HG03025 (cell line): ENCODE measurements around the gene MTIF3.
"Not testable (repeated sequence)": the region's sequence is repeated elsewhere in the genome, so short reads cannot be mapped to it uniquely, and the experiment has no call there.

Experiments used
- ATAC-seq: cut with Tn5 transposase; IDR thresholded peaks from one replicate; pipeline ENCODE4 v1.9.1; 2021; ENCODE audit warnings: mild to moderate bottlenecking, moderate library complexity; ENCODE audit not compliant: unreplicated experiment, low FRiP score

The MTIF3 gene

DNA sequence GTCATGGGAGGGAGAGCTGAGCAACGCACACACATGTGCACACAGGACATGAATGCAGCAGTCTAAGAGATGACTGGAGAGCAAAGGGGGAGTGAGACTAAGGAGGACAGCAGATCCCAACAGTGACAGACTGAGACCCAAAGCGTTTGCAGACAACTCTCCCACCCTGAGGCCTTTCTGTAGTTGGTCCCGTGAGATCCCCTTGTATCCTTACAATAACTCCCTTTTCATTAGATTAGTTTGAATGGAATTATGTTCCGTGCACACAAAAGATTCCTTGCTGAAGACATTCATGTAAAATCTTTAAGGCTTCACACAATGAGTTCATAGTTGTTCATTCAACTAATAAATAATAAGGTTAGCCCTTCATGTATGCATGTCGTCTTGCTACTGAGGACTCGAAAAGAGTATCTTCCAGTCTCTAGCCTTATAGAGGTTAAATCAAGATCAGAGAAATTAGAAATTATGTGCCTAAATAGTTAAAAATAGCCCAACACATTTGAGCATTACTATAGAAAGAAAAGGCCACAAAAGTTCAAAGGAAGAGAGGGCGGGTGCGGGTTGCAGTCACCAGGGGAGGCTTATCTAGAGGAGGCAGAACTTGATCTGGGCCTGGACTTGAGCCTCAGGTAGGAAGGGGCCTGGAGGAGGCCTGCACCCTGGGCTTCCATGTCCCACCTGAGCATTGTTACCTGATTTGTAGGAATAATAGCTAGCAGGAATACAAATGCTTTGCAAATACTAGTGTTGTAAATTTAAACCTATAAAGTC is 29.1 kb downstream of the MTIF3 start:
- no peak for ATAC-seq

- ATAC-seq, result no peak
These were observed 31.0 kb downstream of the MTIF3 start for GRCh38 chr13:27419328-27419727.

GRCh38 chr13:27415116-27415515 is 35.2 kb downstream of the MTIF3 start:
- ATAC-seq, result no peak

GRCh38 chr13:27411341-27411740 is 39.0 kb downstream of the MTIF3 start:
- no peak for ATAC-seq

DNA sequence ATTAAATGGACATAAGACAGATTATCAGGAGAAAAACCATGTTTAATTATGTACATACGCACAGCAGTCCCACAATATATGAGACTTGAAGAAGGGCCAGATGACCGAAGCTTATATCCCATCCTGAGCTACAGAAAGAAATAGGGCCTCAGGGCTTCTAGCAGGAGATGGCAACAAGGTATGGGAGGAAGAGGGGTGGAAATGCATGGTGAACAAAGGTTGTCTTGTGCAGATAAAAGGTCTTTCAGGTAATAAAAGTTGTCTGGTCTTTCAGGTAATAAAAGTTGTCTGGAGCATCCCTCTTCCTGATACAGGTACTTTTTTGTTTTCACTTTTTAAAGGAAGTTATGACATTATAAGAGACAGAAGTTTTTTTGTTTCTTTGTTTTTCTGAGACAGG is 41.4 kb downstream of the MTIF3 start:
- no peak for ATAC-seq

GRCh38 chr13:27408074-27408473 is 42.3 kb downstream of the MTIF3 start:
- no peak for ATAC-seq

- ATAC-seq, result no peak
These were observed 44.0 kb downstream of the MTIF3 start for GRCh38 chr13:27406178-27406939.

DNA sequence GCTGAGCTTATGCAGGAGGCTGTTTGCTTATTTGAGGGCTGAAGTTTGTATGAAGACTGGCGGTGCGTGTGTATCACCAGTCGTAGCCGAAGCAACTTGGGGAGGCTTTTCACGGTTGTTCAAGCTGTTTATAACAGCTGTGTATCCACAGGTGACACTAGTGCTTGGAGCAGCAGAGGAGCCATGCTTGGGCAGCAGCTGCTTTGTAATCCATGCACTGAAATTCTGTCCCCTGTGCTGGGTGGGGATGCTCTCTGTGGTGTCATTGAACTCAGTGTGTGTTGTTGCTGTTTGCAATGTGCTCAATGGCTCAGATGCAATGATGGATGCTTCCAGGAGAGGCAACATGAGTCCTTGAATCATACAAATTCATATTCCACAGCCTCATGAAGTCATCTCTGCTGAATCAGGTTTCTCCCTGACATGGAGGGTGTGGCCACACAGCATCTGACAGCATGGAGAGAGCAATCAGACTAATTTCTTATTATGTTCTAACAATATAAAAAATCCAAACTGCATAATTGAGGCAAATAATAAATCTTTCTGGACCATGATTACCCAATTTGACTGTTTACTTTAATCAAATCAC is 44.7 kb downstream of the MTIF3 start:
- no peak for ATAC-seq

DNA sequence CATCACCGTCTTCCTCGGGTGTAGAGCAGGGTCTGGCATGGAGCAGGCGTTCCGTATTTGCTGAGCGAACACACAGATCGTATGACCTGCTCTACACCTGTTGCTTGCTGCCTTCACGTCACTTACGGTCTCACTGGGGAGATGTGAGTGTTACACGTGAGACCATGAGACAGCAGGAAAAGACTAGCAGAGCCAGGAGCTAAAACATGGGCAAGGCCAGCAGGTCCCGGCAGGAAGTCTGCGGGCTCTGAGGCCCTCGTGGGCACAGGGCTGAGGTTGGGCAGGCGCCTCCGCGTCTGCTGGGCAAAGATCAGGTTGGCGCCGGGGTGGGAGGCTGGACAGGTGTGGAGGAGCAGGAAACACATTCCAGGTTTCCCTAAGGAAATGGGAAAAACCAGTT is 45.7 kb downstream of the MTIF3 start:
- ATAC-seq, result no peak

DNA sequence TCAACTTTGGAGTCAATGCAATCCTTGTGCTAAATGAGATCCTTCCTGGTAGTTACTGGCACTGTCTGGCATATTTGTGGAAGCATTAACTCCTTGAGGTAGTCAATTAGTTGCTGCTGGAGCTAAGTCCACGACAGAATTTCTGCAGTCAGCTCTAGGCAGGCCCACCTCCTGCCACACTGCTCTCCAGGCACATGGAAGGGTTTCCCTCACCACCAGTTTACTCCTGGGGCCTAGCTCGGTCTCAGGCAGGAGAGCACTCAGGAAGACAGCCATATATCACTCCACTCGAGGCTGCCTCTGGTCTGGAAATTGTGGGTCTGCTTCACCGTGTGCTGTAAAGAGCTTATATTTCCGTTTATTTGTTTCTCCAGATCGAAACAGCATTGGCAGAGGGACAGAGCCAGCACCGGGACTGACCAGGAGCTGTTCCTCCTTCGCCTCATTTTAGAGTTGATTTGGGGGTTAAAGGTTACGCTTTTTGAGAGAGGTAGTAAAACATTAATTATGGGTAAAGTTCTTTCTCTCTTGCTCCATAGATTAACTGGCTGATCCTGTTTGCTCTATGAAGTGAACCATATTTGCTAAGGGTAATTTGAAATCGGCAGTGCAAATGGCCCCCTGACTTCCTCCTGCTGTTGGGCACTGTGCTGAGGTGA is 46.5 kb downstream of the MTIF3 start:
- no peak for ATAC-seq

DNA sequence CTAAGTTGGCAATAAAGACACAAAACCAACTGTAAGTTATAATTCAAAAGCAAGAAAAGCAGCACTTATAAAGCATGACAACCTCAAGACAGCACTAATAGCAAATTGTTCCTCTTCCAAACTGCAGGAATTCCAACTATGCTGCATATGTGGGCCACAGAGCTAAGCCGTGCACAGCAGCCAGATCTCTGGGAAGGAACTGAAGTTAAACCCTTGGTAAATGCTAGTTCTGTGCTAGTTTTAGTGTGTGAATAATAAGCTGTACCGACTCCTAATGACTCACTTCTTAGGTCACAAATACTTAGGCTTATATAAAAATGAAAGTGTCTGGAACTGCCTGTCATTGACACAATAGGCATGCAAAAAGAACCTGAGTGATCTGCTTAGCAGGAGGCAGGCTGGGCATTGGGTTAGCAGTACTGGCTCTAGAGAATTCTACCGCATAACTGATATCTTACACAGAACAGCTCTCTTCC is 47.1 kb downstream of the MTIF3 start:
- ATAC-seq, result no peak

DNA sequence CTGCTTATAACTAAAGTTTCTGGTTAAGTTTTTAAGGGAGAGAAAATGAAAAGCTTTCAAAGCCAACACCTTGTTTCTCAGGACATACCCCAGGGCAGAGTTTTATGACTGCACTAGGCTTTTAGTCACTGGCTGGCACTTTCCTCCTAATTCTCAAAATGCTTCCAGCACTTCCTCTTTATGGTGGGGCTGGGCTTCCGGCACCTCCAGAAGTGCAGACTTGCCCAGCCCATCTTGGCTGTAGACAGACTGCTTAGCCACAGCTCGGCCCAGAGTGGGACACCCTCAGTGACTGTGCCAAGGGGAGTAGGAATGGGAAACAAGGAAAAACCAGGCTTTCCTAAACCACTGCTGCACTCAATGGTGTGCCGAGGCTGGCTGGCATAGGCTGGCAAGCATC is 49.2 kb downstream of the MTIF3 start:
- ATAC-seq, result no peak

DNA sequence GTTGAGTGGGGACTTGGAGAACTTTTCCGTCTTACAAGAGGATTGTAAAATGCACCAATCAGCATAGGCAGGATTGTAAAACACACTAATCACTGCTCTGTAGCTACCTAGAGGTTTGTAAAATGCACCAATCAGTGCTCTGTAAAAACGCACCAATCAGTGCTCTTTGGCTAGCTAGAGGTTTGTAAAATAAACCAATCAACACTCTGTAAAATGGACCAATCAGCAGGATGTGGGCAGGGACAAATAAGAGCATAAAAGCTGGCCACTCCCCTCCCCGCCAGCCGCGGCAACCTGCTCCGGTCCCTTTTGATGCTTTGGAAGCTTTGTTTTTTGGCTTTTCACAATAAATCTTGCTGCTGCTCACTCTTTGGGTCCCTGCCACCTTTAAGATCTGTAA is 50.0 kb downstream of the MTIF3 start:
- ATAC-seq, result not testable (repeated sequence)

GRCh38 chr13:27398360-27398759 is 52.0 kb downstream of the MTIF3 start:
- no peak for ATAC-seq

GRCh38 chr13:27396252-27396846 is 54.0 kb downstream of the MTIF3 start:
- no peak for ATAC-seq

DNA sequence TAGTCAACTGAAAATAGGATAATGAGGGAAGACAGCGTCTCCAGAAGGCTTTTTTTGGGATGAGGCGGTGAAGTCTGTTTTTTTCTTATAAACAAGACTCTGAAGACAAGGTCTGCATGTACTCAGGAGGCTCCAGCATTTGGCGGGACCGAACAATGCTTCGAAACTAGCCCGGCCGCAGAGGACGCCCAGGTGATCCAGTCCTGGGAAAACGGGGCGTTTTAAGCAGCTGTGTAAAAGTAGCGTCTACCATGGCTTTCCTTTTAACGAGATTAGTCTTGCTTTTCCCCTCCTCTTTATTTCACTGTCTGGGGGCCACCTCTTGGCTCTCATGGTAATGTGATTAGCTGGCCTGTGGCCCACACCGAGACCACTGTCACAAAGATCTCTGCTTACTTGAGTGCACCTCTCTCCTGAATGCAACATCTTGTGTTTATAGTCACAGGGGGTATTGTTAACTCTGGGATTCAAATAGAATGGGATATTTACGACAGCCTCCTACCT is 55.3 kb downstream of the MTIF3 start:
- no peak for ATAC-seq

DNA sequence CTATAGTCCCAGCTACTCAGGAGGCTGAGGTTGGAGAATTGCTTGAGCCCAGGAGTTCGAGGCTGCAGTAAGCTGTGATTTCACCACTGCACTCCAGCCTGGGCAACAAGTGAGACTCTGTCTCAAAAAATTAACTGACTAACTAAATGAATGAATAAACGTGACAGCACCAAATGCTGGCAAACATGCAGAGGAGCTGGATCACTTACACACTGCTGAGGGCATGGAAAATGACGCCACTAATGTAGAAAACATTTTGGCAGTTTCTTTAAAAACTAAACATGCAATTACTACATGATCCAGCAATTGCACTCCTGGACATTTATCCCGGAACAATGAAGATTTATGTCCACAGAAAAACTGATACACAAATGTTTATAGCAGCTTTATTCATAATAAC is 57.3 kb downstream of the MTIF3 start:
- ATAC-seq, result no peak

DNA sequence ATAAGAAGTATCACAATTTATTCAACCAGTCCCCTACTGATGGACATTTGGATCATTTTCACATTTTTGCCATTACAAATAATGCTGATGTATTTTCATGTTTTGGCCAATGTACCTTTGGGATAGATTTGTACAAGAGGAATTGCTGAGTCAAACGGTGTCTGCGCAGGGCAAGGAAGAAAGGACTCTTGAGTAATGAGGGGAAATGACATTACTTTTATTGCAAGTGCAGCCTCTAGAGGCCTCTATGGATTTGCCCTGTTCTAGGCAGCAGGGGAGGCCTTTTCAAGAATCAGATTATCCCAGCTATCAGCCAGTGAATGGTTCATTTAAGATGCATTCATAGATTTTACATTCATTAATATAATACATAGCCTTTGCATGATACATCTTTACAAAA is 58.9 kb downstream of the MTIF3 start:
- ATAC-seq, result no peak

DNA sequence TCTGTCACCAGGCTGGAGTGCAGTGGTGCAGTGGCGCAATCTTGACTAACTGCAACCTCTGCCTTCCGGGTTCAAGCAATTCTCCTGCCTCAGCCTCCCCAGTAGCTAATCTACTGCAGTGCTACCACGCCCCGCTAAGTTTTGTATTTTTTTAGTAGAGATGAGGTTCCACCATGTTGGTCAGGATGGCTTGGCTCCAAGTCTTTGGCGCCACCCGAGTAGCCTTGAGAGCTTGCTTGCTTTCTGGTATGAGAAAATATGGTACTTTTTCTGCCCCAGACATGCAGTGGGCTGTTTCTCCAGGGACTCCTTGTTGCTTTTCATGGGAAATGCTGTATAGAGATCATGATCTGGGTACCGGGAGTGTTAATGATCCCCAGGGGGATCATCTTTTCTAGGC is 60.5 kb downstream of the MTIF3 start:
- no peak for ATAC-seq

DNA sequence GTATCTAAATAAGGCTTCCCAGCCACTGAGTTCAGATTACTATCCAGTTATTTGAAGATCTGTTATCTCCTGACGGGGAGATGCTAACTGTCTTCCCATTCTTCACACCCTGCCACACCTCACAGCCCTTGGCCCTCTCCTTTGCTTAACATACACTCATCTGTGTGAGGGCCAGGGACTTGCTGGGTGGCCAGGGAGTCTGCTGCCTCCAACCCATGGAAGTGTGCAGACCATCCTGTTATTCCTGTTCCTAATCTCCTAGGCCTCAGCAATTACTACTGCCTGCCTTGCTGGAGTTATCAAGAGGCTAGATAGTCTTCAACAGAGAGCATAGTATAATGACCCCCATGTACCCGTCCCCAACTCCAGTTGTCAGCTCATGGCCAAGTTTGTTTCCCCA is 62.1 kb downstream of the MTIF3 start:
- ATAC-seq, result no peak
